GM12878 (cell line): ENCODE results near the gene CA11. TPM values are rescaled to one million over a fixed set of nuclear protein-coding genes. Genes with fewer than 3 reads are reported as not detected.

Experiments used
- BHLHE40 ChIP-seq, 2 experiments: fragments of 450-650 bp in 1 of 2; IDR thresholded peaks; 2 replicates each; pipeline ENCODE4 v1.6.1; 2011 to 2017; ENCODE audit warnings: low read depth in 2 of 2, borderline replicate concordance in 1 of 2, improper control_type of control experiment in 1 of 2, low read length in 1 of 2, mild to moderate bottlenecking in 1 of 2
- CHD2 ChIP-seq: IDR thresholded peaks from 2 replicates; pipeline ENCODE4 v1.6.1; 2011; ENCODE audit warnings: low read depth, low read length, improper control_type of control experiment, borderline replicate concordance
- CHD4 ChIP-seq: fragments of 200-600 bp; sonication (generic); IDR thresholded peaks from 2 replicates; pipeline ENCODE4 v1.6.1; 2016; ENCODE audit warnings: mild to moderate bottlenecking
- KLF5 ChIP-seq: fragments of 450-650 bp; IDR thresholded peaks from 2 replicates; pipeline ENCODE4 v1.6.1; 2014; ENCODE audit warnings: mild to moderate bottlenecking; ENCODE audit not compliant: partially characterized antibody
- MEF2A ChIP-seq: IDR thresholded peaks from 2 replicates; pipeline ENCODE4 v1.6.1; 2011; ENCODE audit warnings: low read depth, mild to moderate bottlenecking, low read length, moderate library complexity; ENCODE audit not compliant: insufficient read depth
- MTA2 ChIP-seq: fragments of 450-650 bp; IDR thresholded peaks from 2 replicates; pipeline ENCODE4 v1.6.1; 2016; ENCODE audit warnings: low read depth, mild to moderate bottlenecking, moderate library complexity
- MYB ChIP-seq: fragments of 150-350 bp; IDR thresholded peaks from 2 replicates; pipeline ENCODE4 v1.6.1; 2014; ENCODE audit warnings: mild to moderate bottlenecking, low read depth, low read length, borderline replicate concordance
- MYC ChIP-seq: IDR thresholded peaks from 2 replicates; pipeline ENCODE4 v1.6.1; 2011; ENCODE audit warnings: mild to moderate bottlenecking, low read length, moderate library complexity, inconsistent platforms; ENCODE audit not compliant: insufficient read depth, insufficient replicate concordance, insufficient read length, severe bottlenecking
- NRF1 ChIP-seq: conservative IDR thresholded peaks from 2 replicates; pipeline ENCODE4 v1.6.1; 2011; ENCODE audit warnings: mild to moderate bottlenecking, low read depth, low read length, improper control_type of control experiment
- SIN3A ChIP-seq: IDR thresholded peaks from 2 replicates; pipeline ENCODE4 v1.6.1; 2012; ENCODE audit warnings: low read depth, low read length, improper control_type of control experiment
- TBL1XR1 ChIP-seq: IDR thresholded peaks from 2 replicates; pipeline ENCODE4 v1.6.1; 2012; ENCODE audit warnings: low read depth, low read length, improper control_type of control experiment
- WRNIP1 ChIP-seq: IDR thresholded peaks from 2 replicates; pipeline ENCODE4 v1.6.1; 2011; ENCODE audit warnings: low read depth, low read length, improper control_type of control experiment, borderline replicate concordance
- ZNF274 ChIP-seq: IDR thresholded peaks from one replicate; pipeline ENCODE4 v1.8.0; 2011; ENCODE audit not compliant: insufficient read length, insufficient read depth
- ZZZ3 ChIP-seq: IDR thresholded peaks from 2 replicates; pipeline ENCODE4 v1.6.1; 2011; ENCODE audit warnings: low read depth; ENCODE audit not compliant: control insufficient read depth, insufficient read length
- polyA plus RNA-seq, 11 experiments: library from polyadenylated mRNA; depleted of rRNA in 4 of 11; unstranded in 6 of 11; stranded (reverse) in 5 of 11; fragments of >200 nt; fragmentation: Nextera tagmentation in 4 of 11; fragmentation: Illumina TruSeq in 1 of 11; extraction: Ambion mirVana in 4 of 11; extraction: Trizol in 1 of 11; gene quantifications; 1 replicate in 1 of 11; 2 replicates in 10 of 11; pipeline versions ENCODE4 v1.2.1 to v1.2.3, GENCODE V29; 2011 to 2016; ENCODE audit warnings: inconsistent platforms in 2 of 11, missing spikeins in 2 of 11, low read depth in 1 of 11
- total RNA-seq, 4 experiments: library from RNA; depleted of rRNA in 3 of 4; stranded (reverse); fragments of >200 nt in 3 of 4; fragmentation: Illumina TruSeq in 1 of 4; extraction: Trizol in 1 of 4; gene quantifications; 2 replicates each; pipeline versions ENCODE4 v1.2.1 to v1.2.3, GENCODE V29; 2013 to 2021
- TF ChIP-seq, protein P1 (sequence below): IDR thresholded peaks from 2 replicates; pipeline ENCODE4 v1.6.1; 2012; ENCODE audit warnings: mild to moderate bottlenecking, low read depth, low read length
- TF ChIP-seq, protein P2 (sequence below): IDR thresholded peaks from 2 replicates; pipeline ENCODE4 v1.6.1; 2012; ENCODE audit warnings: low read depth, low read length, improper control_type of control experiment
- TF ChIP-seq, protein P3 (sequence below): fragments of 450-650 bp; conservative IDR thresholded peaks from 2 replicates; pipeline ENCODE4 v1.6.1; 2017; ENCODE audit warnings: mild to moderate bottlenecking, moderate library complexity

Gene CA11
- total and polyA plus RNA-seq, 10 of the 15 experiments (the other 5 are each of a cell fraction or from before 2014, with no cell fraction given) = 1.7 to 7.5 (median 2.4) TPM

DNA sequence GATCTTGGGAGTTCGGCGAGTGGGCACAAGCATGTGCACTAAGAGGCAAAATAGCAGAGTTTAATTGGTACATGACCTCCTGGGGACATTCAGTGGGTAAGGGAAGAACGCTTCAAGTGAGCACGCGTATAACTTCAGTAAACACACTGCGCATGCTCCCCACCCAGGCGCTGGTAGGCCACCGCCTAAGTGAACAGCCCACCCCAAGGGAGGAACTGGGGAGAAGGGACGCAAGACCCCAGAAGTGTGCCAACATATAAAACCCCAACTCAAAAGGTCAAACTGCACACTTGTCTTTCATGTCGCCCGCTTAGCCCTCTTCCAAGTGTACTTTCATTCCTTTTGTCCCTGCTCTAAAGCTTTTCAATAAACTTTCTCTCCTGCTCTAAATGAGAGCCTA, 37.4 kb upstream of the CA11 start (continued):
- TF ChIP-seq MTA2 (no peak), MYB (no peak), ZZZ3 (no peak), ZNF274 (no peak), KLF5 (no peak), WRNIP1 (no peak), NRF1 (0 out of 2 replicates have a peak, but pooled peaks have one; percentile 2), TBL1XR1 (no peak), SIN3A (no peak), BHLHE40 (IDR thresholded peaks at IDR 0.05; ENCODE audit: borderline replicate concordance in 1 of 2, low read depth in 2 of 2, low read length in 1 of 2) (0 out of 4 replicates have a peak, but pooled peaks of 1 of the 2 experiments have one; percentile 26), CHD4 (no peak), CHD2 (no peak), MEF2A (no peak), MYC (no peak)
- TF ChIP-seq, protein P1, sequence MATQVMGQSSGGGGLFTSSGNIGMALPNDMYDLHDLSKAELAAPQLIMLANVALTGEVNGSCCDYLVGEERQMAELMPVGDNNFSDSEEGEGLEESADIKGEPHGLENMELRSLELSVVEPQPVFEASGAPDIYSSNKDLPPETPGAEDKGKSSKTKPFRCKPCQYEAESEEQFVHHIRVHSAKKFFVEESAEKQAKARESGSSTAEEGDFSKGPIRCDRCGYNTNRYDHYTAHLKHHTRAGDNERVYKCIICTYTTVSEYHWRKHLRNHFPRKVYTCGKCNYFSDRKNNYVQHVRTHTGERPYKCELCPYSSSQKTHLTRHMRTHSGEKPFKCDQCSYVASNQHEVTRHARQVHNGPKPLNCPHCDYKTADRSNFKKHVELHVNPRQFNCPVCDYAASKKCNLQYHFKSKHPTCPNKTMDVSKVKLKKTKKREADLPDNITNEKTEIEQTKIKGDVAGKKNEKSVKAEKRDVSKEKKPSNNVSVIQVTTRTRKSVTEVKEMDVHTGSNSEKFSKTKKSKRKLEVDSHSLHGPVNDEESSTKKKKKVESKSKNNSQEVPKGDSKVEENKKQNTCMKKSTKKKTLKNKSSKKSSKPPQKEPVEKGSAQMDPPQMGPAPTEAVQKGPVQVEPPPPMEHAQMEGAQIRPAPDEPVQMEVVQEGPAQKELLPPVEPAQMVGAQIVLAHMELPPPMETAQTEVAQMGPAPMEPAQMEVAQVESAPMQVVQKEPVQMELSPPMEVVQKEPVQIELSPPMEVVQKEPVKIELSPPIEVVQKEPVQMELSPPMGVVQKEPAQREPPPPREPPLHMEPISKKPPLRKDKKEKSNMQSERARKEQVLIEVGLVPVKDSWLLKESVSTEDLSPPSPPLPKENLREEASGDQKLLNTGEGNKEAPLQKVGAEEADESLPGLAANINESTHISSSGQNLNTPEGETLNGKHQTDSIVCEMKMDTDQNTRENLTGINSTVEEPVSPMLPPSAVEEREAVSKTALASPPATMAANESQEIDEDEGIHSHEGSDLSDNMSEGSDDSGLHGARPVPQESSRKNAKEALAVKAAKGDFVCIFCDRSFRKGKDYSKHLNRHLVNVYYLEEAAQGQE = no peak
- TF ChIP-seq, protein P2, sequence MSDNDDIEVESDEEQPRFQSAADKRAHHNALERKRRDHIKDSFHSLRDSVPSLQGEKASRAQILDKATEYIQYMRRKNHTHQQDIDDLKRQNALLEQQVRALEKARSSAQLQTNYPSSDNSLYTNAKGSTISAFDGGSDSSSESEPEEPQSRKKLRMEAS = no peak
- TF ChIP-seq, protein P3, sequence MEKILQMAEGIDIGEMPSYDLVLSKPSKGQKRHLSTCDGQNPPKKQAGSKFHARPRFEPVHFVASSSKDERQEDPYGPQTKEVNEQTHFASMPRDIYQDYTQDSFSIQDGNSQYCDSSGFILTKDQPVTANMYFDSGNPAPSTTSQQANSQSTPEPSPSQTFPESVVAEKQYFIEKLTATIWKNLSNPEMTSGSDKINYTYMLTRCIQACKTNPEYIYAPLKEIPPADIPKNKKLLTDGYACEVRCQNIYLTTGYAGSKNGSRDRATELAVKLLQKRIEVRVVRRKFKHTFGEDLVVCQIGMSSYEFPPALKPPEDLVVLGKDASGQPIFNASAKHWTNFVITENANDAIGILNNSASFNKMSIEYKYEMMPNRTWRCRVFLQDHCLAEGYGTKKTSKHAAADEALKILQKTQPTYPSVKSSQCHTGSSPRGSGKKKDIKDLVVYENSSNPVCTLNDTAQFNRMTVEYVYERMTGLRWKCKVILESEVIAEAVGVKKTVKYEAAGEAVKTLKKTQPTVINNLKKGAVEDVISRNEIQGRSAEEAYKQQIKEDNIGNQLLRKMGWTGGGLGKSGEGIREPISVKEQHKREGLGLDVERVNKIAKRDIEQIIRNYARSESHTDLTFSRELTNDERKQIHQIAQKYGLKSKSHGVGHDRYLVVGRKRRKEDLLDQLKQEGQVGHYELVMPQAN = no peak
